ENCODE results near the gene CLPX. TPM values are rescaled to one million over a fixed set of nuclear protein-coding genes. Genes with fewer than 3 reads are reported as not detected.
"Not testable (repeated sequence)": the region's sequence is repeated elsewhere in the genome, so short reads cannot be mapped to it uniquely, and the experiment has no call there.

Gene CLPX
- 42.0 and 110 TPM in 2 replicates for total RNA-seq

- peak; percentile 91 for DNase-seq (ENCODE audit: low read depth)
Measured at GRCh38 chr15:65184868-65185717, at the start of gene CLPX. Gene CLPX (minus strand): TSS chr15:65185342. CDS start chr15:65185153, 189 bp downstream.

DNA sequence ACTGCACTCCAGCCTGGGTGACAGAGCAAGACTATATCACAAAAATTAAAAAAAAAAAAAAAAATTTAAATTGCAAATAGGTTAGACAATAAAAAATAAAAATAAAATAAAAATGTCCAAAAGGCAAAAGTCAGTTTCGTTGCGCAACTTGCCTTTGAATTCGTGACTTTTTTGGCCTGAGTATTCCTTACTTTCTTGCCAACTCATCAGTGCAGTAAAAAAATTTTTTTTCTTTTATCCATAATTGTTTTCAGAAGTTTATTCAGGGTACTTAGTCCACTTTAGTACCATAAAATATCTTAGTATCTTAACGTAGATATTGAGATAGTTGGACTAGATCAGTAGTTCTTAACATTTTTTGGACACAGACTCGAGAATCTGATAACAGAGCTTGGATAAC lies 48.6 kb upstream of the CLPX start:
- DNase-seq (ENCODE audit: low read depth) = no peak

GRCh38 chr15:65232520-65232919 lies 47.4 kb upstream of the CLPX start:
- DNase-seq (ENCODE audit: low read depth) = no peak

GRCh38 chr15:65231306-65231705 lies 46.2 kb upstream of the CLPX start:
- DNase-seq (ENCODE audit: low read depth) = no peak

DNA sequence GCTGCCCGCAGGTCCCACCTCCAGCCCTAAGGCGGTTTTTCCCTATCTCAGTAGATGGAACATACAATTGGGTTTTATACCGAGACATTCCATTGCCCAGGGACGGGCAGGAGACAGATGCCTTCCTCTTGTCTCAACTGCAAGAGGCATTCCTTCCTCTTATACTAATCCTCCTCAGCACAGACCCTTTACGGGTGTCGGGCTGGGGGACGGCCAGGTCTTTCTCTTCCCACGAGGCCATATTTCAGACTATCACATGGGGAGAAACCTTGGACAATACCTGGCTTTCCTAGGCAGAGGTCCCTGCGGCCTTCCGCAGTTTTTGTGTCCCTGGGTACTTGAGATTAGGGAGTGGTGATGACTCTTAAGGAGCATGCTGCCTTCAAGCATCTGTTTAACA lies 41.8 kb upstream of the CLPX start:
- DNase-seq (ENCODE audit: low read depth) = not testable (repeated sequence)

- no peak for DNase-seq (ENCODE audit: low read depth)
Measured at GRCh38 chr15:65226221-65226620, 41.1 kb upstream of the CLPX start.

DNA sequence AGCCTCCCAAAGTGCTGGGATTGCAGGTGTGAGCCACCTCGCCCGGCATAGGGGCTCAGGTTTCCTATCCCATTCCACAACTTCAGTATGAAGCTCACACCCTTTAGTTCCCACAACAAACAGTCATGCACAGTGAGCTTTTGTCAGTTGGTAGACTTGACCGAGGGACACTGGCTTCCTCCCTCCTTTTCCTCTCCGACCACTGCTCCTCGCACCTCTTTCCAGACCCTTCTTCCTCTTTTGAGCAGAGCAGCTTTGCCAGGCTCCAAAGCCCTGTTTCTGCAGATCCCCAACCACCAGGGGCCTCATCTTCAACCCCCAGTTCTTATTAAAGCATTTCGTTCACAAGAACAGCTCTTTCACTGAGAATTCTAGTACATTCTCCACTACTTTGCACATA lies 38.9 kb upstream of the CLPX start:
- DNase-seq (ENCODE audit: low read depth) = no peak

GRCh38 chr15:65222891-65223290 lies 37.7 kb upstream of the CLPX start:
- DNase-seq (ENCODE audit: low read depth) = no peak

DNA sequence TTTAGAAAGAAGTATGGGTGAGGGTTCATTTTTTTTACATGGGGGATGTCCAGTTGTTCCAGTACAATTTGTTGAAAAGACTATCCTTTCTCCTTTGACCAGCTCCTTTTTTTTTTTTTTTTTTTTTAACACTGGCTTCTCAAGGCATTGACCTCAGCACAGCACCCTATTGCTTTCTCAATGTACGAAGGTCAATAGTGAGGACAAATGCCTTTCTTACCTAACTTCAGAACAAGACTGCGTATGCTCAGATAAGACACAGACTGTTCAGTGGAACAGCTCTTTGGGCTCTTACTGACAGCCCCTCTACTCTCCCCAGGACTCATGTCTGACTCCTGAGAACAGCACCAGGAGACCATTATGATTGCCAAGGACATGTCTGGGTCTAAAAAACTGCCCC lies 36.6 kb upstream of the CLPX start:
- no peak for DNase-seq (ENCODE audit: low read depth)

DNA sequence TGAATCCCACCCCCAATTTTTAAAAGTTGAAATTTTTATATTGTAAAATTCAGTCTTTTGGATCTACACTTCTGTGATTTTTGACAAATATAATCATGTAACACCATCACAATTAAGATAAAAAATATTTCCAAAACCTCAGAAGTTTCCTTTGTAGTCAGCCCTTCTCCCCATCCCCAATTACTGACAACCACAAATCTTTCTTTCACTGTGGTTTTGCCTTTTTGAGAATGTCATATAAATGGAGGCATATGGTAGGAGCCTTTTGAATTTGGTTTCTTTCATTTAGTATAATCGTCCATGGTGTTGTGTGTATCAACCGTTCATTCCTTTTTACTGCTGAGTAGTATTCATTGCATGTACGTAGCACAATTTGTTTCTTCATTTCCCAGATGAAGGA lies 34.0 kb upstream of the CLPX start:
- DNase-seq (ENCODE audit: low read depth) = no peak

- DNase-seq (ENCODE audit: low read depth) = no peak
Measured at GRCh38 chr15:65217526-65218482, 32.7 kb upstream of the CLPX start.

GRCh38 chr15:65215496-65215895 lies 30.4 kb upstream of the CLPX start:
- DNase-seq (ENCODE audit: low read depth) = no peak

DNA sequence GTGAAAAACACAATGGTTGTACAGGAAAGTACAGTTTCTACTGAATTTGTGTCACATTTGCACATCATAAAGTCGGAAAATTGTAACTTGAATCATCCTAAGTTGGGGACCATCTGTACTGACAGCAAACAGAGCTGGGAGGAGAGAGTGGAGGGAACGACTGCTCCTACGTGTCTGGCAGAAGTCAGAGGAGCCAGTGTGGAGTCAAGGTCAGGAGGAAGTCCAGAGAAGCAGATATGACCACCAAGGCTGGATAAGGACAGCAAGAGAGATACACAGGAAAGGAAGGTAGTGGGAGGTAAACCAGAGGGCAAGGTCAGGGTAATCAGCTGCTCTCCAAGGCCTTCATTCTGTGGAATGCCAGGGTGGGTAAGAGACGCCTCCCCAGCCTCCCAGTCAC lies 28.9 kb upstream of the CLPX start:
- no peak for DNase-seq (ENCODE audit: low read depth)

GRCh38 chr15:65213241-65213640 lies 28.1 kb upstream of the CLPX start:
- no peak for DNase-seq (ENCODE audit: low read depth)

- no peak for DNase-seq (ENCODE audit: low read depth)
Measured at GRCh38 chr15:65212097-65212496, 27.0 kb upstream of the CLPX start.

- DNase-seq (ENCODE audit: low read depth) = peak; percentile 38
Measured at GRCh38 chr15:65211482-65211982, 26.4 kb upstream of the CLPX start.

GRCh38 chr15:65210770-65211481 lies 25.8 kb upstream of the CLPX start, which contains the start of gene CILP:
Gene CILP (minus strand): TSS chr15:65211473. CDS start chr15:65209755, 1,718 bp downstream.
- no peak for DNase-seq (ENCODE audit: low read depth)

GRCh38 chr15:65209701-65210643 lies 24.8 kb upstream of the CLPX start:
- DNase-seq (ENCODE audit: low read depth) = peak; percentile 33

GRCh38 chr15:65208647-65209046 lies 23.5 kb upstream of the CLPX start:
- no peak for DNase-seq (ENCODE audit: low read depth)

DNA sequence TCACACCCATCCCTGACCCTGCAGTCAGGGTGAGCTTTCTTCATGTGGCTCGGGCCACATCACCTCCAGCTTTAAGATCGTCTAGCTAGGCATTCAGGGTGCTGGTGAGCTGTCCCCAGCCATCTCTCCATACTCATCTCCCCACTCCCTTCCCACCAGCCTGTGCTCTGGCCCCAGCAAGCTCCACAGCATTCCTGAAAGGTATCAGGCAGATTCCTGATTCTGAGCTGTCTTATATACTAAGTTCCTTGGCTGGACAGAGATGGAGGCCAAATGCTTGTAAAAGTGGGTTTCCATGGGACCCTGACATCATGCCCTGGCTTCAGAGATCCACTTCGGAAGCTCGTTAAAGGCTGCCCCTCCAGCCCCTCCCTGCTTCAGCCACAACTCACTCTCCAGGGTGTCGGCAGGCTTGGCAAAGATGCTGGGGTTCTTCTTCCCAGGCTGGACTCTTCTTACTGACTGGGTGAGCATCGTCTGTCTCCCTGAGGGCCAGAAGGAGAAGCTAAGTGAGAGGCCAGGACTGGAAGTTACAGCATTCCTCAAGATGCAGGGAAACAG lies 22.2 kb upstream of the CLPX start:
- DNase-seq (ENCODE audit: low read depth) = no peak
